Measurements from ENCODE around the gene LHX8. TPM values are rescaled to one million over a fixed set of nuclear protein-coding genes. Genes with fewer than 3 reads are reported as not detected.

The LHX8 gene
- total RNA-seq, 1 experiment from 2014 or later: not detected

- Histone ChIP-seq H3K27ac (ENCODE audit: low read length) (no peak overlapping the region), H3K36me3 (ENCODE audit: control insufficient read depth, insufficient read depth, low read length) (no peaks in the 10 kb centered on the region), H3K4me3 (ENCODE audit: low read depth in 2 of 2, low read length in 2 of 2) (no peak overlapping the region), H3K9me3 (ENCODE audit: control insufficient read depth, insufficient read depth, low read depth, low read length) (no peaks in the 10 kb centered on the region), H3K27me3 (ENCODE audit: control insufficient read depth, insufficient read depth, low read length) (no peaks in the 10 kb centered on the region), H3K4me1 (ENCODE audit: control insufficient read depth, insufficient read depth, low read length) (no peaks in the 10 kb centered on the region)
- DNase-seq (ENCODE audit: low read depth, low spot score) (no peak), ATAC-seq (no peak)
- in situ Hi-C loops (cut with HindIII; ENCODE audit: low pct_unique_long_range_greater_than_20kb, low sequenced_read_pairs): no loop called here
- intact Hi-C loops (cut with micrococcal nuclease; ENCODE audit: unreplicated experiment): no loop called here
- no TSS peak for BruUV-seq (replicated peaks)
- ChIA-PET POLR2A (no interaction called here), CTCF (no interaction called here)
- TF ChIP-seq POLR2AphosphoS5 (IDR thresholded peaks at IDR 0.05; ENCODE audit: low read depth, low read length) (no peak), SIN3A (IDR thresholded peaks at IDR 0.05; ENCODE audit: borderline replicate concordance, insufficient read depth, low read depth, low read length) (no peak), REST (IDR thresholded peaks at IDR 0.05; ENCODE audit: insufficient read depth in 1 of 2, low read depth in 2 of 2, low read length in 1 of 2) (no peak), CTCF (IDR thresholded peaks at IDR 0.05) (no peak), TCF7L2 (IDR thresholded peaks at IDR 0.05; ENCODE audit: low read depth, low read length) (no peak)
Observed at GRCh38 chr1:75170981-75171380, 36.8 kb downstream of the LHX8 start.

- H3K36me3 ChIP-seq (ENCODE audit: control insufficient read depth, insufficient read depth, low read length): no peaks in the 10 kb centered on the region
- H3K27me3 ChIP-seq (ENCODE audit: control insufficient read depth, insufficient read depth, low read length): no peaks in the 10 kb centered on the region
- intact Hi-C loops (cut with micrococcal nuclease; ENCODE audit: unreplicated experiment) (no loop called here), in situ Hi-C loops (cut with HindIII; ENCODE audit: low pct_unique_long_range_greater_than_20kb, low sequenced_read_pairs) (no loop called here)
- ATAC-seq (no peak), DNase-seq (ENCODE audit: low read depth, low spot score) (no peak)
- POLR2A ChIA-PET: no interaction called here
- BruUV-seq (replicated peaks): no TSS peak
- no peak overlapping the region for H3K27ac ChIP-seq (ENCODE audit: low read length)
- H3K4me1 ChIP-seq (ENCODE audit: control insufficient read depth, insufficient read depth, low read length): no peaks in the 10 kb centered on the region
- H3K4me3 ChIP-seq (ENCODE audit: low read depth in 2 of 2, low read length in 2 of 2): no peak overlapping the region
- no peaks in the 10 kb centered on the region for H3K9me3 ChIP-seq (ENCODE audit: control insufficient read depth, insufficient read depth, low read depth, low read length)
- TF ChIP-seq SIN3A (IDR thresholded peaks at IDR 0.05; ENCODE audit: borderline replicate concordance, insufficient read depth, low read depth, low read length) (no peak), CTCF (IDR thresholded peaks at IDR 0.05) (no peak), REST (IDR thresholded peaks at IDR 0.05; ENCODE audit: insufficient read depth in 1 of 2, low read depth in 2 of 2, low read length in 1 of 2) (no peak), TCF7L2 (IDR thresholded peaks at IDR 0.05; ENCODE audit: low read depth, low read length) (no peak), POLR2AphosphoS5 (IDR thresholded peaks at IDR 0.05; ENCODE audit: low read depth, low read length) (no peak)
- CTCF ChIA-PET: no interaction called here
Observed at GRCh38 chr1:75171876-75172275, 37.7 kb downstream of the LHX8 start.
